K562 (cell line): Measurements from ENCODE around the gene PRKD1. TPM values are rescaled to one million over a fixed set of nuclear protein-coding genes. Genes with fewer than 3 reads are reported as not detected.

Experiments used
- ARID3A ChIP-seq: IDR thresholded peaks from 2 replicates; pipeline ENCODE4 v1.6.1; 2012; ENCODE audit warnings: low read depth, low read length, improper control_type of control experiment, borderline replicate concordance
- CBFB ChIP-seq: sonication (generic); formaldehyde crosslinking; IDR thresholded peaks from 2 replicates; pipeline ENCODE4 v1.4.0; 2020; ENCODE audit warnings: mild to moderate bottlenecking, missing genetic modification reagents
- DACH1 ChIP-seq: fragments of 450-650 bp; IDR thresholded peaks from 2 replicates; pipeline ENCODE4 v1.6.1; 2018; ENCODE audit not compliant: partially characterized antibody
- IRF1 ChIP-seq: sonication (generic); formaldehyde crosslinking; IDR thresholded peaks from 2 replicates; pipeline ENCODE4 v1.8.0; 2022; ENCODE audit warnings: missing genetic modification reagents, mild to moderate bottlenecking, borderline replicate concordance
- MEIS2 ChIP-seq: fragments of 450-650 bp; IDR thresholded peaks from 2 replicates; pipeline ENCODE4 v1.6.1; 2014; ENCODE audit warnings: mild to moderate bottlenecking; ENCODE audit not compliant: partially characterized antibody
- PML ChIP-seq: IDR thresholded peaks from 2 replicates; pipeline ENCODE4 v1.6.1; 2012; ENCODE audit warnings: low read length, inconsistent platforms
- RNF2 ChIP-seq: sonication (generic); IDR thresholded peaks from 2 replicates; pipeline ENCODE4 v1.6.1; 2016
- SFPQ ChIP-seq: fragments of 200-400 bp; formaldehyde crosslinking; IDR thresholded peaks from 2 replicates; pipeline ENCODE4 v1.6.1; 2017; ENCODE audit warnings: mild to moderate bottlenecking, low read depth, low read length, moderate library complexity
- SMAD3 ChIP-seq: fragments of 450-650 bp; formaldehyde crosslinking; conservative IDR thresholded peaks from 2 replicates; pipeline ENCODE4 v1.4.0; 2020; ENCODE audit warnings: mild to moderate bottlenecking
- SMARCC2 ChIP-seq: fragments of 450-650 bp; IDR thresholded peaks from 2 replicates; pipeline ENCODE4 v1.6.1; 2017; ENCODE audit warnings: antibody characterized with exemption, moderate library complexity, mild to moderate bottlenecking, low read depth
- ZNF239 ChIP-seq: fragments of 250-450 bp; sonication (Bioruptor Pico); IDR thresholded peaks from 2 replicates; pipeline ENCODE4 v1.4.0; 2020; ENCODE audit warnings: mild to moderate bottlenecking
- polyA plus RNA-seq, 8 experiments: library from polyadenylated mRNA; depleted of rRNA in 4 of 8; stranded (reverse) in 5 of 8; unstranded in 3 of 8; fragments of >200 nt; fragmentation: Nextera tagmentation in 2 of 8; fragmentation: Illumina TruSeq in 1 of 8; extraction: Ambion mirVana in 2 of 8; extraction: Trizol in 1 of 8; gene quantifications; 2 replicates each; pipeline versions ENCODE4 v1.2.1 to v1.2.3, GENCODE V29; 2011 to 2014; ENCODE audit warnings: inconsistent platforms in 1 of 8, missing spikeins in 1 of 8
- total RNA-seq, 7 experiments: library from RNA; depleted of rRNA in 6 of 7; stranded (reverse); fragments of >200 nt in 6 of 7; fragmentation: Illumina TruSeq in 2 of 7; extraction: Trizol in 2 of 7; gene quantifications; 2 replicates each; pipeline versions ENCODE4 v1.2.1 to v1.2.3, GENCODE V29; 2011 to 2021; ENCODE audit warnings: low replicate concordance in 1 of 7
- TF ChIP-seq, protein P1 (sequence below): fragments of 250-450 bp; sonication (Bioruptor Pico); IDR thresholded peaks from 2 replicates; pipeline ENCODE4 v1.4.0; 2020; ENCODE audit warnings: mild to moderate bottlenecking, moderate library complexity
- TF ChIP-seq, protein P2 (sequence below), 3 experiments: fragments of 200-800 bp in 1 of 3; fragments of 250-450 bp in 1 of 3; fragments of 450-650 bp in 1 of 3; sonication (Bioruptor Pico) in 1 of 3; sonication (Bioruptor generic) in 1 of 3; formaldehyde crosslinking in 1 of 3; IDR thresholded peaks; 2 replicates each; pipeline versions ENCODE4 v1.6.1 to v1.8.0; 2016 to 2022; ENCODE audit warnings: mild to moderate bottlenecking in 2 of 3, missing genetic modification characterization in 2 of 3, missing compliant biosample characterization in 1 of 3, moderate library complexity in 1 of 3

PRKD1 gene
- total and polyA plus RNA-seq, 9 of the 15 experiments (the other 6 are each of a cell fraction or from before 2014, with no cell fraction given), result 0.04 to 0.25 (median 0.13) TPM; not detected in 1

DNA sequence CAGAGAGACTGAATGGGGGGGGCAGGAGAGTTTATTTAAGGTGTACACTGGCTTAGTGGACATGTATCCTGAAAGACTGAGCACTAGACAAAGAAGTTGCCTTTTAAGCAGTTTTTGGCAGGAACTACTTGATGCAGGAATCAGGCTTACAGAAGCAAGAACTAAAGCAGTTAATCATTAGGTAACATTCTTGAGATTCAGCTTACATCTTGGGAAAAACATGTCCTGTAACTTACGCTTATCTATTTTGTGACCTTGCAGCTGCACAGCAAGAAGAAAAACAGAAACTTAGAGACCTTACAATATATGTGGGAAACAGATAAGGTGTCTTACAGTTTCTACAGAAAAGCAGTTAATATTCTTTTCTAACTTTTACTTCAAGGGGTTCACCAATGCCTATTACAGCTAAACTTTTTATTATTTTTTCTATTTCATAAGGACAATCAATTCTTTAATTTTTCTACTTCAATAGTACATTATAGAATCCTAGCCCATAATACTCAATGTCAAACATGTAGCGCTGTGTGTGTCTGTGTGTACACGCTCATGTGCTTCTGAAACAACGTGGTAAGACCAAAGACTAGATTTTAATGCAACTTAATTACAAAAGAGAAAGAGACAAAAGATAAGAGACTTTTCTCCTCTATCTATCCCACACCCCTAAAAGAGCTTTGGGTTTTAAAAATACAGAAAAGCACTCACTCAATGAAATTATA lies 276.9 kb downstream of the PRKD1 start (continued):
- TF ChIP-seq IRF1 (no peak), MEIS2 (peak; percentile 84), CBFB (CRISPR knock-in tag) (no peak), SMARCC2 (peak; percentile 53; the same call in 1 of the 2 replicates), SMAD3 (CRISPR knock-in tag) (no peak), ZNF239 (CRISPR knock-in tag) (no peak), ARID3A (no peak), PML (peak; percentile 94), DACH1 (peak; percentile 15), RNF2 (peak; percentile 65; the same call in 1 of the 2 replicates), SFPQ (no peak)
- TF ChIP-seq, protein P1, sequence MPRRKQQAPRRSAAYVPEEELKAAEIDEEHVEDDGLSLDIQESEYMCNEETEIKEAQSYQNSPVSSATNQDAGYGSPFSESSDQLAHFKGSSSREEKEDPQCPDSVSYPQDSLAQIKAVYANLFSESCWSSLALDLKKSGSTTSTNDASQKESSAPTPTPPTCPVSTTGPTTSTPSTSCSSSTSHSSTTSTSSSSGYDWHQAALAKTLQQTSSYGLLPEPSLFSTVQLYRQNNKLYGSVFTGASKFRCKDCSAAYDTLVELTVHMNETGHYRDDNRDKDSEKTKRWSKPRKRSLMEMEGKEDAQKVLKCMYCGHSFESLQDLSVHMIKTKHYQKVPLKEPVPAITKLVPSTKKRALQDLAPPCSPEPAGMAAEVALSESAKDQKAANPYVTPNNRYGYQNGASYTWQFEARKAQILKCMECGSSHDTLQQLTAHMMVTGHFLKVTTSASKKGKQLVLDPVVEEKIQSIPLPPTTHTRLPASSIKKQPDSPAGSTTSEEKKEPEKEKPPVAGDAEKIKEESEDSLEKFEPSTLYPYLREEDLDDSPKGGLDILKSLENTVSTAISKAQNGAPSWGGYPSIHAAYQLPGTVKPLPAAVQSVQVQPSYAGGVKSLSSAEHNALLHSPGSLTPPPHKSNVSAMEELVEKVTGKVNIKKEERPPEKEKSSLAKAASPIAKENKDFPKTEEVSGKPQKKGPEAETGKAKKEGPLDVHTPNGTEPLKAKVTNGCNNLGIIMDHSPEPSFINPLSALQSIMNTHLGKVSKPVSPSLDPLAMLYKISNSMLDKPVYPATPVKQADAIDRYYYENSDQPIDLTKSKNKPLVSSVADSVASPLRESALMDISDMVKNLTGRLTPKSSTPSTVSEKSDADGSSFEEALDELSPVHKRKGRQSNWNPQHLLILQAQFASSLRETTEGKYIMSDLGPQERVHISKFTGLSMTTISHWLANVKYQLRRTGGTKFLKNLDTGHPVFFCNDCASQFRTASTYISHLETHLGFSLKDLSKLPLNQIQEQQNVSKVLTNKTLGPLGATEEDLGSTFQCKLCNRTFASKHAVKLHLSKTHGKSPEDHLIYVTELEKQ (CRISPR knock-in tag), result no peak
- TF ChIP-seq, protein P2, sequence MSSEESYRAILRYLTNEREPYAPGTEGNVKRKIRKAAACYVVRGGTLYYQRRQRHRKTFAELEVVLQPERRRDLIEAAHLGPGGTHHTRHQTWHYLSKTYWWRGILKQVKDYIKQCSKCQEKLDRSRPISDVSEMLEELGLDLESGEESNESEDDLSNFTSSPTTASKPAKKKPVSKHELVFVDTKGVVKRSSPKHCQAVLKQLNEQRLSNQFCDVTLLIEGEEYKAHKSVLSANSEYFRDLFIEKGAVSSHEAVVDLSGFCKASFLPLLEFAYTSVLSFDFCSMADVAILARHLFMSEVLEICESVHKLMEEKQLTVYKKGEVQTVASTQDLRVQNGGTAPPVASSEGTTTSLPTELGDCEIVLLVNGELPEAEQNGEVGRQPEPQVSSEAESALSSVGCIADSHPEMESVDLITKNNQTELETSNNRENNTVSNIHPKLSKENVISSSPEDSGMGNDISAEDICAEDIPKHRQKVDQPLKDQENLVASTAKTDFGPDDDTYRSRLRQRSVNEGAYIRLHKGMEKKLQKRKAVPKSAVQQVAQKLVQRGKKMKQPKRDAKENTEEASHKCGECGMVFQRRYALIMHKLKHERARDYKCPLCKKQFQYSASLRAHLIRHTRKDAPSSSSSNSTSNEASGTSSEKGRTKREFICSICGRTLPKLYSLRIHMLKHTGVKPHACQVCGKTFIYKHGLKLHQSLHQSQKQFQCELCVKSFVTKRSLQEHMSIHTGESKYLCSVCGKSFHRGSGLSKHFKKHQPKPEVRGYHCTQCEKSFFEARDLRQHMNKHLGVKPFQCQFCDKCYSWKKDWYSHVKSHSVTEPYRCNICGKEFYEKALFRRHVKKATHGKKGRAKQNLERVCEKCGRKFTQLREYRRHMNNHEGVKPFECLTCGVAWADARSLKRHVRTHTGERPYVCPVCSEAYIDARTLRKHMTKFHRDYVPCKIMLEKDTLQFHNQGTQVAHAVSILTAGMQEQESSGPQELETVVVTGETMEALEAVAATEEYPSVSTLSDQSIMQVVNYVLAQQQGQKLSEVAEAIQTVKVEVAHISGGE (CRISPR knock-in tag; IDR thresholded peaks at IDR 0.05), result no peak
